ENCODE results near the gene CABP1.

GRCh38 chr12:120639771-120640721 is at the start of gene CABP1:
- TF ChIP-seq CTCF (conservative IDR thresholded peaks at IDR 0.05; ENCODE audit: low read depth, low read length) (peak; percentile 53), EZH2 (IDR thresholded peaks at IDR 0.05; ENCODE audit: borderline replicate concordance, low read depth, low read length, poor library complexity, severe bottlenecking) (no peak)

All from A673 (cell line).